T47D (cell line): Measurements from ENCODE around the gene WNT9A.

Source experiments
- DNase-seq, 2 experiments: peaks; one replicate each; pipeline versions ENCODE4 v3.0.0 to v3.0.0-alpha.2; 2011 to 2012; ENCODE audit warnings: low read depth in 1 of 2, low spot score in 1 of 2
- JUND ChIP-seq: IDR thresholded peaks from 2 replicates; pipeline ENCODE4 v1.6.1; 2012; ENCODE audit warnings: low read depth
- in situ Hi-C: cut with HindIII; loops from 2 replicates; pipeline ENCODE4 v1.10.0; 2016; ENCODE audit warnings: low sequenced_read_pairs, low pct_unique_long_range_greater_than_20kb

WNT9A gene

GRCh38 chr1:227940791-227941241 is 6.9 kb downstream of the WNT9A start:
- in situ Hi-C loops: no loop called here

GRCh38 chr1:227939791-227940771 is 7.7 kb downstream of the WNT9A start:
- DNase-seq: no peak
- in situ Hi-C loops: no loop called here
- TF ChIP-seq JUND: no peak

More at GRCh38 chr1:227940791-227941241, 6.9 kb downstream of the WNT9A start:
- TF ChIP-seq JUND: no peak
- DNase-seq: no peak

- in situ Hi-C loops: no loop called here
- DNase-seq: no peak
- no peak for TF ChIP-seq JUND
These were observed 8.6 kb downstream of the WNT9A start for GRCh38 chr1:227938911-227939790.

GRCh38 chr1:227938276-227938675 is 9.5 kb downstream of the WNT9A start:
- TF ChIP-seq JUND: no peak
- DNase-seq: no peak
- in situ Hi-C loops: no loop called here

- no peak for TF ChIP-seq JUND
- in situ Hi-C loops: no loop called here
- no peak for DNase-seq
These were observed 9.9 kb downstream of the WNT9A start for GRCh38 chr1:227937838-227938145.

- in situ Hi-C loops: no loop called here
- no peak for TF ChIP-seq JUND
- DNase-seq: peak in 1 of 2 experiments; percentile 87
These were observed 10.5 kb downstream of the WNT9A start for GRCh38 chr1:227937031-227937837.

- in situ Hi-C loops: no loop called here
- TF ChIP-seq JUND: no peak
- no peak for DNase-seq
These were observed 11.9 kb downstream of the WNT9A start for GRCh38 chr1:227935826-227936225.

- peak in 1 of 2 experiments; percentile 46 for DNase-seq
- TF ChIP-seq JUND: no peak
- in situ Hi-C loops: no loop called here
These were observed 13.0 kb downstream of the WNT9A start for GRCh38 chr1:227934476-227935313.

GRCh38 chr1:227929751-227930472 is 17.8 kb downstream of the WNT9A start:
- TF ChIP-seq JUND: no peak
- in situ Hi-C loops: no loop called here
- DNase-seq: no peak

GRCh38 chr1:227928811-227929375 is 18.8 kb downstream of the WNT9A start:
- no peak for TF ChIP-seq JUND
- in situ Hi-C loops: no loop called here

More at GRCh38 chr1:227928811-227929375, 18.8 kb downstream of the WNT9A start:
- no peak for DNase-seq
